ENCODE results near the gene INIP.
"Not testable (repeated sequence)": the region's sequence is repeated elsewhere in the genome, so short reads cannot be mapped to it uniquely, and the experiment has no call there.

INIP gene

DNA sequence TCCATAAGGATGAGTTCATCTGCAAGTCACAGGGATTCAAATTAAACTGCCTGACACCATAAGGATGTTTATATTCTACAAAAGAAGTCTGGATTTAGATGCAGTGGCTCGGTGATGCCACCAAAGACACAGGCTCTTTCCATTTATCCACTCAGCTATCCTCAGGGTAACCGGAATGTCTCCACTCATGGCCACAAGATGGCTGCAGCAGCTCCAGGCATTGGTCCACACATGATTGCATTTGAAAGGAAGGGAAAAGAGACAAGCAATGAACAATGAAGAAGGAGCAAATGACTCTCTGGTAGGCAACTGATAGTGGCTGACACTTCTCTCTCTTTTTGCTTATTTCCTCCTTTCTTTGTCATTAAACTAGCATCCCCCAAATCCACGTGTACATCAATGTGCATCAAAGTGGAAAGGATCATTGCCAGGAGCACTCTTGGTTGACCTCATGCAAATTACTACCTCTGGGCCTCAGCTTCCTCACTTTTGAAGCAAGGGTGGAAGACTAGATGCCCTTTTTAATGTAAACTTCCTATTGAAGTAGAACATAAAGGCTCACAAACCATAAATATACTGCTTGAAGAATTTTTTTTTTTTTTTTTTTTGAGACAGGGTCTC, 25.4 kb upstream of the INIP start:
- in situ Hi-C loops (cut with MboI; ENCODE audit: low pct_unique_long_range_greater_than_20kb, low sequenced_read_pairs, unreplicated experiment): no loop called here
- DNase-seq (ENCODE audit: low spot score): no peak
- TF ChIP-seq, protein P1, sequence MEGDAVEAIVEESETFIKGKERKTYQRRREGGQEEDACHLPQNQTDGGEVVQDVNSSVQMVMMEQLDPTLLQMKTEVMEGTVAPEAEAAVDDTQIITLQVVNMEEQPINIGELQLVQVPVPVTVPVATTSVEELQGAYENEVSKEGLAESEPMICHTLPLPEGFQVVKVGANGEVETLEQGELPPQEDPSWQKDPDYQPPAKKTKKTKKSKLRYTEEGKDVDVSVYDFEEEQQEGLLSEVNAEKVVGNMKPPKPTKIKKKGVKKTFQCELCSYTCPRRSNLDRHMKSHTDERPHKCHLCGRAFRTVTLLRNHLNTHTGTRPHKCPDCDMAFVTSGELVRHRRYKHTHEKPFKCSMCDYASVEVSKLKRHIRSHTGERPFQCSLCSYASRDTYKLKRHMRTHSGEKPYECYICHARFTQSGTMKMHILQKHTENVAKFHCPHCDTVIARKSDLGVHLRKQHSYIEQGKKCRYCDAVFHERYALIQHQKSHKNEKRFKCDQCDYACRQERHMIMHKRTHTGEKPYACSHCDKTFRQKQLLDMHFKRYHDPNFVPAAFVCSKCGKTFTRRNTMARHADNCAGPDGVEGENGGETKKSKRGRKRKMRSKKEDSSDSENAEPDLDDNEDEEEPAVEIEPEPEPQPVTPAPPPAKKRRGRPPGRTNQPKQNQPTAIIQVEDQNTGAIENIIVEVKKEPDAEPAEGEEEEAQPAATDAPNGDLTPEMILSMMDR (IDR thresholded peaks at IDR 0.05; ENCODE audit: extremely low read depth, insufficient read depth, missing control alignments): no peak

DNA sequence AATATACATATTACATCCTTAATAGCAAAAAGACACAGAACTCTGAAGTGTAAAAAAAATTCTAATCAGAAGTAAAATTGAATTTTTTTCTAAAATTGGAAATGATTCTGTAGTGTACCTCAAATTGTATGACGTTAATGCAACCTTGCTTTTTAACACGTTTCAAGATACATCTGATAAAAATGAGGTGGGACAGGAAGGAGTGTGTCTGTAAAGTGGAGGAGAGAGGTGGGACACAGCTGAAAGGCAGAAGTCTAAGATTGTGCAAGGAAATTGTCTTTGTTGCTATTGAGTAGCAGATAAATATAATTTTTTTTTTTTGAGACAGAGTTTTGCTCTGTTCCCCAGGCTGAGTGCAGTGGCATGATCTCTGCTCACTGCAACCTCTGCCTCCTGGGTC, 17.0 kb upstream of the INIP start:
- TF ChIP-seq, protein P1 (IDR thresholded peaks at IDR 0.05; ENCODE audit: extremely low read depth, insufficient read depth, missing control alignments): no peak
- in situ Hi-C loops (cut with MboI; ENCODE audit: low pct_unique_long_range_greater_than_20kb, low sequenced_read_pairs, unreplicated experiment): no loop called here

DNA sequence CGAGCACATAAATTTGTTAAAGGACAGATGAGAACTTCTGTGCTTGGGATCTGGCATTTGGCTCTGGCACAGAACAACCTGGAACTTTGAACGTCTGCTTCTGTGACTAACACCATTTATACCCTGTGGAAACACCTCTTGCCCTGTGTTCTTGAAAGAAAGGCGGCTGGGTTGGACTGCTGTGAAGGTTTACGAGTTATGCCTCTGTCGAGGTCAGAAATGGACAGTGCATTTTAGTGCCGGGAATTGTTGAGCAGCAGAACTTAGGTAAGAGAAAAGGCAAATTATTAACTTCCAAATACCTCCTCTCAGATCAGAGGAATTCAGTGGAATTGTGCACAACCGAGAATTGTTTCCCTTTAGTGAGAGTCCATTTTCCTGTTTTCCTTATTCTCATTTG, 14.1 kb upstream of the INIP start:
- DNase-seq (ENCODE audit: low spot score): no peak
- in situ Hi-C loops (cut with MboI; ENCODE audit: low pct_unique_long_range_greater_than_20kb, low sequenced_read_pairs, unreplicated experiment): no loop called here
- TF ChIP-seq, protein P1 (IDR thresholded peaks at IDR 0.05; ENCODE audit: extremely low read depth, insufficient read depth, missing control alignments): no peak

More for the DNA sequence above, 17.0 kb upstream of the INIP start:
- DNase-seq (ENCODE audit: low spot score): no peak

DNA sequence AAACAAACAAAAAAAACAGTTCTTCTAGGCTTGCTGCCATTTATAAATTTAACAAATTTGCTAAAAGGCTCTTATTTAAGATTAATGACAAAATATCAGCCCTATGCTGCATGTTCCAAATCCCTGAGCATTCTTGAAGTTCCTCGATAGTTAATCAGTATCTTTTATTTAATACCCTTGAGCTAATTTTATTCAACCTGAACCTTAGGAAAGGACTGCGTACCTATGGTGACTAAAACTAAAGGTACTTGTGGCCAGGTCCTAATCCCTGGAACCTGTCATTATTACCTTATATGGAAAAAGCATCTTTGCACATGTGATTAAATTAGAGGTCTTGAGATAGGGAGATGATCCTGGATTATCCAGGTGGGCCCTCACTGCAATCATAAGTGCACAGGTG, 10.5 kb upstream of the INIP start:
- in situ Hi-C loops (cut with MboI; ENCODE audit: low pct_unique_long_range_greater_than_20kb, low sequenced_read_pairs, unreplicated experiment): no loop called here
- TF ChIP-seq, protein P1 (IDR thresholded peaks at IDR 0.05; ENCODE audit: extremely low read depth, insufficient read depth, missing control alignments): no peak
- DNase-seq (ENCODE audit: low spot score): no peak

DNA sequence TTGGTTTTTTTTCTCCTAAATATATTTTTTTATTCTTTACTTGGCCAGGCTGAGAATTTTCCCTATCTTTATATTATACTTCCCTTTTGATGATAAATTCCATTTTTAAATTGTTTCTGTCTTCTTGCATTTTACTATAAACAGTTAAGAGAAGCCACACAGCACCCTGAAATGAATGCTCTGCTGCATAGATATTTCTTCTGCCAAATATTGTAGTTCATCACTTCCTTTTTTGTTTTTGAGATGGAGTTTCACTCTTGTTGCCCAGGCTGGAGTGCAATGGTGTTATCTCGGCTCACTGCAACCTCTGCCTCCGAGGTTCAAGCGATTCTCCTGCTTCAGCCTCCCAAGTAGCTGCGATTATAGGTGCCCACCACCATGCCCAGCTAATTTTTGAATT, 8.5 kb upstream of the INIP start:
- TF ChIP-seq, protein P1 (IDR thresholded peaks at IDR 0.05; ENCODE audit: extremely low read depth, insufficient read depth, missing control alignments): no peak
- no peak for DNase-seq (ENCODE audit: low spot score)
- in situ Hi-C loops (cut with MboI; ENCODE audit: low pct_unique_long_range_greater_than_20kb, low sequenced_read_pairs, unreplicated experiment): no loop called here

DNA sequence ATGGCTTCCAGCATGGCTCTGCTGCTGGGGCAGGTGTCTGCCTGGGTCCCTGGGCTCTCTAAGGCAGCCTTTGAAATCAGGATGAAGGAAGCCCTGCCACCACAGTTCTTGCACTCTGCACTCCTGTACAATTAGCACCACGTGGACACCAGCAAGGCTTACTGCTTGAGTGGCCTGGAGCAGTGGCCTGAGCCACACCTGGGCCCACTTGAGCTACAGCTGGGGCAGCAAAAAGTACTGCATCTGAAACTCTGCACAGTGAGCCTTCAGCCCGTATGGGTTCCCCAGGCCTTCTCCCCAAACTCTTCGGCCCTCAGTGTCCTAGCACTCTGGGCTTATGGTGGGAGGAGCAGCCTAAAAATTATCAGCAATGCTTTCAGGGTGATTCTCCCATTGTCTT, 8.0 kb upstream of the INIP start:
- TF ChIP-seq, protein P1 (IDR thresholded peaks at IDR 0.05; ENCODE audit: extremely low read depth, insufficient read depth, missing control alignments): no peak
- in situ Hi-C loops (cut with MboI; ENCODE audit: low pct_unique_long_range_greater_than_20kb, low sequenced_read_pairs, unreplicated experiment): no loop called here
- no peak for DNase-seq (ENCODE audit: low spot score)

DNA sequence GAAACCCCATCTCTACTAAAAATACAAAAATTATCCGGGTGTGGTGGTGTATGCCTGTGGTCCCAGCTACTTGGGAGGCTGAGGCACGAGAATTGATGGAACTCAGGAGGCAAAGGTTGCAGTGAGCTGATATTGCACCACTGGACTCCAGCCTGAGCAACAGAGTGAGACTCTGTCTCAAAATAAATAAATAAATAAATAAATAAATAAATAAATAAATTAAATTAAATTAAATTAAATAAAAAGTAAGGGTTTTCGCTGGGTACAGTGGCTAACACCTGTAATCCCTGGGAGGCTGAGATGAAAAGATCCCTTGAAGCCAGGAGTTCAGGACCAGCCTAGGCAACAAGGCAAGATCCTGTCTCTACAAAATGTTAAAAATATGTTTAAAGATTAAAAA, 4.8 kb upstream of the INIP start:
- DNase-seq (ENCODE audit: low spot score); in situ Hi-C loops (cut with MboI; ENCODE audit: low pct_unique_long_range_greater_than_20kb, low sequenced_read_pairs, unreplicated experiment): not testable (repeated sequence)
